SK-N-SH (cell line): ENCODE data around the gene SH2D3A. TPM values are rescaled to one million over a fixed set of nuclear protein-coding genes. Genes with fewer than 3 reads are reported as not detected.

Experiments used
- CTCF ChIA-PET: fragments of 300-600, 350-600 bp; formaldehyde crosslinking; extraction: SDS; loops from one replicate; lab custom pipeline; 2021; lab: Yijun Ruan, JAX
- POLR2A ChIA-PET: fragments of 350-600 bp; sonication (Branson Sonifier 250); formaldehyde crosslinking; extraction: SDS; loops from one replicate; lab custom pipeline; 2020; ENCODE audit warnings: antibody characterized with exemption, inconsistent platforms; lab: Yijun Ruan, JAX
- DNase-seq: peaks from one replicate; pipeline ENCODE4 v3.0.0; 2012
- H2AFZ ChIP-seq: fragments of 200-600 bp; sonication (generic); 2 replicates; pipeline ENCODE4 v1.8.1; 2016; ENCODE audit warnings: antibody characterized with exemption, mild to moderate bottlenecking, low read depth
- H3F3A ChIP-seq: fragments of 200-600 bp; sonication (generic); replicated peaks from 2 replicates; pipeline ENCODE3; 2016; ENCODE audit warnings: antibody characterized with exemption, mild to moderate bottlenecking; ENCODE audit not compliant: insufficient read depth
- H3K27ac ChIP-seq, 2 experiments: fragments of 200-500 bp in 1 of 2; fragments of 200-600 bp in 1 of 2; sonication (Bioruptor generic) in 1 of 2; sonication (generic), shearing (Covaris generic) in 1 of 2; 2 replicates each; pipeline versions ENCODE4 v1.5.1 to v1.6.1; 2014 to 2016; ENCODE audit warnings: low read depth in 2 of 2, inconsistent platforms in 1 of 2, low read length in 1 of 2, mild to moderate bottlenecking in 1 of 2, mixed read lengths in 1 of 2
- H3K27me3 ChIP-seq: fragments of 200-600 bp; sonication (generic), shearing (Covaris generic); 2 replicates; pipeline ENCODE4 v1.6.1; 2016; ENCODE audit warnings: mixed run types; ENCODE audit not compliant: insufficient read depth
- H3K36me3 ChIP-seq, 2 experiments: fragments of 200-500 bp in 1 of 2; fragments of 200-600 bp in 1 of 2; sonication (Bioruptor generic) in 1 of 2; sonication (generic) in 1 of 2; replicated peaks in 1 of 2; 2 replicates each; pipeline versions ENCODE3 to v1.5.1; 2014 to 2016; ENCODE audit warnings: low read length in 1 of 2, mild to moderate bottlenecking in 1 of 2; ENCODE audit not compliant: insufficient read depth in 2 of 2, control insufficient read depth in 1 of 2
- H3K4me1 ChIP-seq, 2 experiments: fragments of 200-500 bp in 1 of 2; fragments of 200-600 bp in 1 of 2; sonication (Bioruptor generic) in 1 of 2; sonication (generic), shearing (Covaris generic) in 1 of 2; 2 replicates each; pipeline versions ENCODE4 v1.5.1 to v1.6.1; 2014 to 2016; ENCODE audit warnings: low read depth in 1 of 2, low read length in 1 of 2, mixed run types in 1 of 2; ENCODE audit not compliant: insufficient read depth in 2 of 2, control insufficient read depth in 1 of 2
- H3K4me2 ChIP-seq: fragments of 200-600 bp; sonication (generic), shearing (Covaris generic); 2 replicates; pipeline ENCODE4 v1.6.1; 2017; ENCODE audit warnings: mixed run types
- H3K4me3 ChIP-seq, 2 experiments: fragments of 200-500 bp in 1 of 2; fragments of 200-600 bp in 1 of 2; sonication (Bioruptor generic) in 1 of 2; sonication (generic), shearing (Covaris generic) in 1 of 2; 2 replicates each; pipeline versions ENCODE4 v1.5.1 to v1.8.1; 2014 to 2016; ENCODE audit warnings: low read depth in 2 of 2, inconsistent platforms in 1 of 2, low read length in 1 of 2, mild to moderate bottlenecking in 1 of 2, mixed read lengths in 1 of 2, moderate library complexity in 1 of 2
- H3K79me2 ChIP-seq: fragments of 200-600 bp; sonication (generic); 2 replicates; pipeline ENCODE4 v1.8.1; 2017; ENCODE audit warnings: mild to moderate bottlenecking; ENCODE audit not compliant: insufficient read depth
- H3K9ac ChIP-seq: fragments of 200-600 bp; sonication (generic); 2 replicates; pipeline ENCODE4 v1.6.1; 2017; ENCODE audit warnings: mixed run types
- H3K9me2 ChIP-seq: fragments of 200-600 bp; sonication (generic); 2 replicates; pipeline ENCODE4 v1.6.1; 2017; ENCODE audit warnings: mixed run types
- H3K9me3 ChIP-seq: fragments of 200-600 bp; sonication (generic); 2 replicates; pipeline ENCODE4 v1.6.1; 2017; ENCODE audit warnings: mixed run types, mild to moderate bottlenecking, moderate library complexity
- H4K20me1 ChIP-seq: fragments of 200-600 bp; sonication (generic); 2 replicates; pipeline ENCODE4 v1.6.1; 2017; ENCODE audit warnings: mild to moderate bottlenecking, mixed run types; ENCODE audit not compliant: insufficient read depth
- ELF1 ChIP-seq: IDR thresholded peaks from 2 replicates; pipeline ENCODE4 v1.4.0; 2012
- EZH2phosphoT487 ChIP-seq: fragments of 200-600 bp; sonication (generic); IDR thresholded peaks from 2 replicates; pipeline ENCODE4 v1.6.1; 2017; ENCODE audit warnings: low read depth, mixed run types, mild to moderate bottlenecking, antibody characterized with exemption, moderate library complexity, borderline replicate concordance
- GATA2 ChIP-seq: sonication (generic); formaldehyde crosslinking; IDR thresholded peaks from 2 replicates; pipeline ENCODE4 v1.5.0; 2020; ENCODE audit warnings: mild to moderate bottlenecking, missing genetic modification reagents
- MAX ChIP-seq: IDR thresholded peaks from 2 replicates; pipeline ENCODE4 v1.4.0; 2012; ENCODE audit warnings: low read depth
- MXI1 ChIP-seq: IDR thresholded peaks from 2 replicates; pipeline ENCODE4 v1.6.1; 2012; ENCODE audit warnings: mild to moderate bottlenecking, low read depth, low read length, improper control_type of control experiment
- NFIC ChIP-seq: IDR thresholded peaks from 2 replicates; pipeline ENCODE4 v1.4.0; 2012; ENCODE audit warnings: borderline replicate concordance
- PBX3 ChIP-seq: IDR thresholded peaks from 2 replicates; pipeline ENCODE4; 2012
- RCOR1 ChIP-seq: fragments of 150-350 bp; IDR thresholded peaks from 2 replicates; pipeline ENCODE4 v1.6.1; 2017; ENCODE audit warnings: antibody characterized with exemption, low read length
- REST ChIP-seq: IDR thresholded peaks from 2 replicates; pipeline ENCODE4 v1.6.1; 2012; ENCODE audit warnings: mild to moderate bottlenecking, low read depth, low read length, moderate library complexity
- RFX5 ChIP-seq: IDR thresholded peaks from 2 replicates; pipeline ENCODE4 v1.6.1; 2012; ENCODE audit warnings: mild to moderate bottlenecking, improper control_type of control experiment, low read length
- SIN3A ChIP-seq: IDR thresholded peaks from 2 replicates; pipeline ENCODE4 v1.6.1; 2012; ENCODE audit warnings: low read depth, mild to moderate bottlenecking, low read length, moderate library complexity, borderline replicate concordance
- SMC3 ChIP-seq: IDR thresholded peaks from 2 replicates; pipeline ENCODE4 v1.6.1; 2012; ENCODE audit warnings: low read depth, low read length, improper control_type of control experiment
- TCF12 ChIP-seq: IDR thresholded peaks from 2 replicates; pipeline ENCODE4 v1.4.0; 2012
- YY1 ChIP-seq: IDR thresholded peaks from 2 replicates; pipeline ENCODE4 v1.4.0; 2012; ENCODE audit warnings: low read depth, mild to moderate bottlenecking
- WGBS: methylation state at CpG from one replicate; pipeline ENCODE4 v1.1.6; 2017; ENCODE audit warnings: low lambda C conversion rate; 5-methylcytosine and 5-hydroxymethylcytosine counted together
- polyA plus RNA-seq, 3 experiments: library from polyadenylated mRNA; depleted of rRNA; stranded (reverse); fragments of >200 nt; gene quantifications; 2 replicates each; pipeline ENCODE4 v1.2.3, GENCODE V29; 2012

SH2D3A gene
- polyA plus RNA-seq, 1 of the 3 experiments (the other 2 are of a cell fraction), result 0.35 TPM

GRCh38 chr19:6707011-6707657, 60.1 kb downstream of the SH2D3A start:
- Histone ChIP-seq H3K27me3 (peaks cover 36% of the 10 kb centered on the region), H3K36me3 (no peaks in the 10 kb centered on the region), H3K9me3 (no peaks in the 10 kb centered on the region), H3K4me1 (no peaks in the 10 kb centered on the region), H3K9ac (no peak overlapping the region), H3F3A (no peaks in the 10 kb centered on the region), H3K9me2 (no peaks in the 10 kb centered on the region), H2AFZ (no peak overlapping the region), H3K27ac (no peak overlapping the region), H4K20me1 (no peaks in the 10 kb centered on the region), H3K79me2 (no peaks in the 10 kb centered on the region), H3K4me3 (no peak overlapping the region), H3K4me2 (no peak overlapping the region)
- CTCF ChIA-PET, result no interaction called here
- POLR2A ChIA-PET, result no interaction called here
- no peak for DNase-seq
- 56% methylated on average over 29 of the region's 44 CpGs for WGBS
- TF ChIP-seq SMC3 (no peak), EZH2phosphoT487 (no peak), MXI1 (no peak), PBX3 (no peak), GATA2 (CRISPR knock-in tag) (no peak), TCF12 (no peak), RCOR1 (no peak), SIN3A (no peak), NFIC (no peak), REST (no peak), MAX (no peak)

GRCh38 chr19:6706633-6706958, 60.6 kb downstream of the SH2D3A start:
- Histone ChIP-seq H2AFZ (no peak overlapping the region), H3K27me3 (peaks cover 36% of the 10 kb centered on the region), H3K79me2 (no peaks in the 10 kb centered on the region), H3K4me3 (no peak overlapping the region), H3F3A (no peaks in the 10 kb centered on the region), H4K20me1 (no peaks in the 10 kb centered on the region), H3K4me2 (no peak overlapping the region), H3K9me3 (no peaks in the 10 kb centered on the region), H3K27ac (no peak overlapping the region), H3K4me1 (no peaks in the 10 kb centered on the region), H3K9ac (no peak overlapping the region), H3K36me3 (no peaks in the 10 kb centered on the region), H3K9me2 (no peaks in the 10 kb centered on the region)
- ChIA-PET CTCF (no interaction called here), POLR2A (no interaction called here)
- no peak for DNase-seq
- 15% methylated on average over 3 of the region's 3 CpGs for WGBS
- no peak for TF ChIP-seq ELF1
- no peak for TF ChIP-seq RFX5
- no peak for TF ChIP-seq NFIC
- no peak for TF ChIP-seq YY1
- TF ChIP-seq SMC3, result no peak
